ENCODE results near the gene CLEC11A.
"Not testable (repeated sequence)": the region's sequence is repeated elsewhere in the genome, so short reads cannot be mapped to it uniquely, and the experiment has no call there.

Gene CLEC11A

DNA sequence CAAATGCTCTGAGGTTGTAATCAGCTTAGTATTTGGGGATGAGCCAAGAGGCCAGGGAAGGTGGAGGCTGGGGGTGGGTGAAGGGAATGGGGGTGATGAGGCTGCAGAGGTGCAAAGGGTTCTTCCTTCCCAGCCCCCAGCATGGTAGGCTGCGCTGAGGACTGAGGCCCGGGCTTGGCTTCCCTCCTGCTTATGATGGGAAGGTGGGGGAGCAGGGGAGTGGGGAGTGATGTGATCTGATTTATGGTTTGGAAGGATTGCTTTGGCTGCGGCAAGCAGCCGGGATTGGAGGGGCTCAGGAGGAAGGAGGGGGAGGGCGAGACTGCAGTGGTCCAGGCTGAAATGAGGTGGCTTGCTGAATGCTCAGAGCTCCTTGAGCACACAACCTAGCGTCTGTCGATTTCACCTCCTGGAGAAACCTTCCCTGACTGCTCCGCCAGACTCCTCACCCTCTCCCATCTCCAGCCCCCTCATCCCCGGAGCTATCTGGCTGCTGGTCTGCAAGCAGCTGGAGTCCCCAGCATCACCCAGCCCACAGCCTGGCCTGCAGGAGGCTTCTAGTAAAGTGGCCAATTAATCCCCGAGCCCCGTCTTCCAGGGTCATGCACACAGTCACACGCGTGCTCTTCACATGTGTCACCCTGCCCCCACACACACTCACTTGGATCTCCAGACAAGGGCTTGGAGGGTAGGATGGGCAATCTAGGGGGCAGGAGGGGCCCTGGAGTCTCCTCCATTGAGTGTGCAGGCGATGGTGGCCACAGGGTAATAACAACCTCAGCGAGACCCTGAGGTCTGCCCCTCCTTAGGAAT, 757 bp upstream of the CLEC11A start:
- DNase-seq (ENCODE audit: low spot score), result no peak

GRCh38 chr19:50723735-50724521, 764 bp downstream of the CLEC11A start:
- no peak for DNase-seq (ENCODE audit: low spot score)

DNA sequence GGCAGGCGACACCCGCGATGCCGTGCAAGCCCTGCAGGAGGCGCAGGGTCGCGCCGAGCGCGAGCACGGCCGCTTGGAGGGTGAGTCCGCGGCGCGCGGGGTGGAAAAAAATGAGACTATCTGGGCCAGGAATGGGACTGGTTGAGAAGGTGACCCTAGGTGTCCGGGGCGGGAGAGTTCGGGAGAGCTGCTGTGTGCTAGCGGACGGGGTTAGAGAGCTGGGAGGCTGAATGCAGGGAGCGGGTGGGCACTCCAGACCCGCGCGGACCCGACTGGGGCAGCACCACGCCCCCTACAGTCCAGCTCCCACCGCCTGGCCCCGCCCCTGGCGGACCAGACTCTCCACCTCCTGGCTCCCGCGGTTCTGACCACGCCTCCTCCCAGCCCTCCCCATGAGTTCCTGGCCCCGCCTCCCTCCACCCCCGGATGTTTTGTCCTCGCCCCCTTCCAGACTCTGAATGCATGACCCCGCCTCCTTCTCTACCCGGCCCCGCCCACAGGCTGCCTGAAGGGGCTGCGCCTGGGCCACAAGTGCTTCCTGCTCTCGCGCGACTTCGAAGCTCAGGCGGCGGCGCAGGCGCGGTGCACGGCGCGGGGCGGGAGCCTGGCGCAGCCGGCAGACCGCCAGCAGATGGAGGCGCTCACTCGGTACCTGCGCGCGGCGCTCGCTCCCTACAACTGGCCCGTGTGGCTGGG, 1.5 kb downstream of the CLEC11A start:
- DNase-seq (ENCODE audit: low spot score), result peak; percentile 100

- no peak for DNase-seq (ENCODE audit: low spot score)
Measured at GRCh38 chr19:50725218-50725910, 2.2 kb downstream of the CLEC11A start.

DNA sequence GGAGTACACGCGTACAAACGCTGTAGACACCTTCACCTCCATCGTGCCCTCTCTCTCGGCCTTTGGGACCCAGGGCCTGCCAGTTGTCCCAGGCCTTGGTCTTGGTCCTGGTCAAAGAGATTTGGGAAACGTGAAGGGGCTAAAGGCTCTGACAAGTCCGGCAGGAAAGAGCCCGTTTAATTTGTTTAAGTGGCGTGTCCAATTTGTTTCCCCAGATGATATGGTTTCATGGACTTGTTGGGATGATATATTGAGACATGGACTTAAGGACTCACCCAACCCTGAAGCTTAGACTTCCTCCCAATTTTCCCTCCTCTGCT, 2.7 kb downstream of the CLEC11A start:
- no peak for DNase-seq (ENCODE audit: low spot score)

GRCh38 chr19:50728084-50728737, 5.0 kb downstream of the CLEC11A start:
- peak; percentile 71 for DNase-seq (ENCODE audit: low spot score)

- DNase-seq (ENCODE audit: low spot score), result no peak
Measured at GRCh38 chr19:50729894-50730293, 6.7 kb downstream of the CLEC11A start.

GRCh38 chr19:50735869-50736268, 12.7 kb downstream of the CLEC11A start:
- no peak for DNase-seq (ENCODE audit: low spot score)

DNA sequence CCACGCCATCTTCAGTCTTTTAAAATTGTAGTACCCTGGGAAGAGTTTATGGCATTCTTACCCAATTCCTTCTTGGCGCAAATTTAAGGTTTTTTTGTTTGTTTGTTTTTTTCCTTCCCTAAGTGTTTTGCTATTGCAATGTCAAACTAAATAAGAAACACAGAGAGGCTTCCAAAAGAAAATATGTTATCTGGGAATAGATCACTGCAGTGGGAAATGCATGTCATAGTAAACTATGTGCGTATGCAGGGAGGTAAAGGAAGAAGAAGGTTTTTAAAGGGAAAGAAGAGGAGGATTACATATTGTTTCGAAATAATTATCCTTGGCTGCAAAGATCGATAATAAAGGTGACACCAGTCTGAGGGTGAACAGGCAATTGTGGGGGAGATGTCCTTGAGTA, 13.2 kb downstream of the CLEC11A start:
- no peak for DNase-seq (ENCODE audit: low spot score)

- DNase-seq (ENCODE audit: low spot score), result no peak
Measured at GRCh38 chr19:50739132-50739913, 16.2 kb downstream of the CLEC11A start.

DNA sequence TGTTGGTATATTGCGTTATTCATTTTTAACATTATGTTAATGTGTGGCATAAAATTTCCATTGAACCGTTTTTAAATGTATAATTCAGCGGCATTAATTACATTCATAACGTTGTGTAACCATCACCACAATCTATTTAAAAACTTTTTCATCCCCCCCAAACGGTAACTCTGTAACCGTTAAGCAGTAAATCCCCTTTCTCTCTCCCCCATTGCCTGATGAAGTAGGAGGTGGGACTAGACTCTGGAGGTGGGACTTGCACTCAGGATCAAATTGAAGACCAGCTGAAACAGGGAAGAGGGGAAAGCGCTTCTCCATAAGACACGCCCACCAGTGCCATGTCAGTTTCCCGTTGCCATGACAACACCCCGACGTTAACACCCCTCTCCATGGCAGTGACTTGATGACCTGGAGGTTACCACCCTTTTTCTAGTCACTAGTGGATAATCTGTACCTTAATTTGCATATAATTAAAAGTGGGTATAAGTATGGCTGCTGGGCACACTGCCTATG, 16.8 kb downstream of the CLEC11A start:
- no peak for DNase-seq (ENCODE audit: low spot score)

GRCh38 chr19:50741179-50741933, 18.2 kb downstream of the CLEC11A start:
- DNase-seq (ENCODE audit: low spot score), result no peak

DNA sequence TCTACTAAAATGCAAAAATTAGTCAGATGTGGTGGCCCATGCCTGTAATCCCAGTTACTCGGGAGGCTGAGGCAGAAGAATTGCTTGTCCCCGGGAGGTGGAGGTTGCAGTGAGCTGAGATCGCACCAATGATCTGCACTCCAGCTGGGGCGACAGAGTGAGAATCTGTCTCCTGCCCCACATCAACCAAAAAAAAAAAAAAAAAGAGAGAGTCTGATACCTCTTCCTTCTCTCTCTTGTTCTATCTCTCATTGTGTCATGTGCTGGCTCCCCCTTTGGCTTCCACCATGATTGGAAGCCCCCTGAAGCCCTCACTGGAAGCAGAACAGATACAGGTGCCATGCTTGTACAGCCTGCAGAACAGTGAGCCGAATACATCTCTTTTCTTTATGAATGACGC, 20.4 kb downstream of the CLEC11A start:
- no peak for DNase-seq (ENCODE audit: low spot score)

DNA sequence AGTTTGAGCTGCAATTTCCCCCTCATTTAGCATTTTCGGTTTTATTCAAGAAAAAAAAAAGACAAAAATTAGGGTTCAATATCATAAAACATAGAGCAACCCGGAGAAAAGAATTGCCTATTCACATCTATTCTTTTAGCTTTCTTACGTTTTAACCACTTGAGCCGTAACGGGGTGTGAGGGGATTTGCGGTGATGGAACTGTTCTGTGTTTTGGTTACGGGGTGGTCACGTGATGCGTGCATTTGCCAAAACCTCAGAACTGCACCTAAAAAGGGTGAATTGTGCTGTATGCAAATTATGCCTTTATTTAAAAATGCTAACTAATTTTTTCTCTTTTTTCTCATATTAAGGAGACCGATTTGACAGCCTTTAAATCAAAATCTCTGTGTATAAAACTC, 22.1 kb downstream of the CLEC11A start:
- DNase-seq (ENCODE audit: low spot score), result no peak

GRCh38 chr19:50747141-50747540, 24.0 kb downstream of the CLEC11A start:
- not testable (repeated sequence) for DNase-seq (ENCODE audit: low spot score)

DNA sequence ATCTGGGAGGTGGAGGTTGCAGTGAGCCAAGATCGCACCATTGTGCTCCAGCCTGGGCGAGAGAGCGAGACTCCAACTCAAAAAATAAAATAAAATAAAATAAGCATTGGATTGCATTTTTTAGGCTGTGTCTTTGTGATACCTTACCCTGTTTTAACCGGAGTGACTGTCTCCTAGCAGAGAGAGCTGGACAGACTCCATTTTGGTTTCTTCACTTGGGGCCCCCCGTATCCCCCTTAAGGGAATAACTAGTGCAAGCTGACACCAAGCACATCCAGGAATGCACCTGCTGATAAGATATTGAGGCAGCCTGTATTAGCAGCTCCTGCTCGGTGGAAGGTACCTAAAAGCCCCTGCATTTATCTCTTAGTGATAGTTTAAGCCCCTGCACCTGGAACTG, 26.3 kb downstream of the CLEC11A start:
- DNase-seq (ENCODE audit: low spot score), result no peak

- DNase-seq (ENCODE audit: low spot score), result no peak
Measured at GRCh38 chr19:50750010-50750409, 26.8 kb downstream of the CLEC11A start.

DNA sequence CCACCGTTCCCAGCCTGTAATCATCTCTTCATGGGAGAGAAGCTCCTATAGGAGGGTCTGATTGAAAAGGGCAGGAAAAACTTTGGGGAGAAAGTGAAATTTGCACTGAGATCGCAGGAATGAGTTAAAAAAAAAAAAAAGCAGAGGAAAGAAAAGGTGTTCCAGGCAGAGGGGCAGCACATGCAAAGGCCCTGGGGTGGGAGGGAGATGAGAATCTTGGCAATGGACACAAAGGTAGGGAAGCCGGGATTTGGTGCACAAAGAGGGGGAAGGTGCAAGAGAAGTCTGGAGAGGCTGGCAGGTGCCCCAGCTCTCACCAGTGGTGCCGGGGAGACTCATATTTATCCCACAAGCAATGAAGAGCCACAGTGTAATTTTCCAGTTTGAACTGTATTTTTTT, 30.7 kb downstream of the CLEC11A start:
- no peak for DNase-seq (ENCODE audit: low spot score)

DNA sequence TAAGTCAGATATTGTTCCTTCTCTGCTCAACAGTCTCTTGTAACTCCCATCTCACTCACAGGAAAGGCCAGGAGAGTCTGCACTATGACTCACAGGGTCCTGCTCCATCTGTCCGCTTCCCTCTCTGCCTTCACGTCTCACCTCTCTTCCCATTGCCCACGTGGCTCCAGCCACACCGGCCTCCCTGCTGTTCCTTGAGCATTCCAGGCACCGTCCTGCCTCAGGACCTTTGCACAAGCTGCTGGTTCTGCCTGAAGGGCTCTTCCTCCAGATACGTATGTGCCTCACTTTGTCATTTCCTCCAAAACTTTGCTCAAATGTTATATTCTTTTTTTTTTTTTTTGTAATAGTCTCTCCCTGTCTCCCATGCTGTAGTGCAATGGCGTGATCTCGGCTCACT, 33.1 kb downstream of the CLEC11A start:
- not testable (repeated sequence) for DNase-seq (ENCODE audit: low spot score)

- DNase-seq (ENCODE audit: low spot score), result not testable (repeated sequence)
Measured at GRCh38 chr19:50757624-50758023, 34.5 kb downstream of the CLEC11A start.

All from AG08395 (cell line).